Lung (tissue), 12 donors: ENCODE measurements around the gene PSME2. TPM values are rescaled to one million over a fixed set of nuclear protein-coding genes. Genes with fewer than 3 reads are reported as not detected.
A peak's percentile ranks its signal among the peaks of the same experiment; 100 is the strongest.

Experiments
- ATAC-seq: fragments of 200-7000 bp; cut with Tn5 transposase; one replicate; pipeline ENCODE4 v1.9.1; 2020; ENCODE audit warnings: moderate number of reproducible peaks; ENCODE audit not compliant: insufficient read depth, low FRiP score
- DNase-seq, 3 donors: peaks; one replicate each; pipeline ENCODE4 v3.0.0-alpha.2; 2013 to 2017
- H3K27ac ChIP-seq, 2 donors: one replicate each; pipeline ENCODE4 v1.5.1; 2013; ENCODE audit warnings: mild to moderate bottlenecking in 2 of 2, moderate library complexity in 2 of 2, control low read depth in 1 of 2, inconsistent platforms in 1 of 2, low read depth in 1 of 2, low read length in 1 of 2
- H3K27me3 ChIP-seq, 3 donors: one replicate each; pipeline ENCODE4 v1.5.1; 2013; ENCODE audit warnings: low read length in 2 of 3; ENCODE audit not compliant: control insufficient read depth in 3 of 3, insufficient read depth in 3 of 3
- H3K36me3 ChIP-seq, 4 donors: one replicate each; pipeline ENCODE4 v1.5.1; 2013; ENCODE audit warnings: low read length in 4 of 4, mild to moderate bottlenecking in 1 of 4, moderate library complexity in 1 of 4; ENCODE audit not compliant: control insufficient read depth in 4 of 4, insufficient read depth in 4 of 4
- H3K4me1 ChIP-seq, 5 donors: one replicate each; pipeline ENCODE4 v1.5.1; 2013; ENCODE audit warnings: low read length in 5 of 5, mild to moderate bottlenecking in 2 of 5, moderate library complexity in 1 of 5; ENCODE audit not compliant: control insufficient read depth in 5 of 5, insufficient read depth in 5 of 5
- H3K4me3 ChIP-seq: one replicate; pipeline ENCODE4 v1.5.1; 2013; ENCODE audit warnings: mild to moderate bottlenecking, control low read depth, moderate library complexity
- H3K9ac ChIP-seq, 2 donors: one replicate each; pipeline ENCODE4 v1.5.1; 2013; ENCODE audit warnings: low read length in 2 of 2, control low read depth in 1 of 2; ENCODE audit not compliant: insufficient read depth in 1 of 2
- H3K9me3 ChIP-seq, 4 donors: one replicate each; pipeline ENCODE4 v1.5.1; 2013; ENCODE audit warnings: low read length in 3 of 4, mild to moderate bottlenecking in 1 of 4, moderate library complexity in 1 of 4; ENCODE audit not compliant: control insufficient read depth in 4 of 4, insufficient read depth in 3 of 4
- WGBS, 2 donors: extraction: QIAGEN DNeasy Blood & Tissue Kit; methylation state at CpG; one replicate each; pipeline ENCODE4 v1.1.7; 2013; 5-methylcytosine and 5-hydroxymethylcytosine counted together
- polyA plus RNA-seq, 2 donors: library from polyadenylated mRNA; stranded (reverse); fragments of 200-250 nt; gene quantifications; one replicate each; pipeline ENCODE4 v1.2.1, GENCODE V29; 2013
- total RNA-seq, 2 donors: library from RNA; depleted of rRNA in 1 of 2; stranded (reverse); fragments of >200 nt in 1 of 2; gene quantifications; one replicate each; pipeline ENCODE4 v1.2.1, GENCODE V29; 2014 to 2021
- TF ChIP-seq, protein P1 (sequence below): IDR thresholded peaks from 2 replicates; pipeline ENCODE4 v1.5.1; 2012; ENCODE audit warnings: mild to moderate bottlenecking; ENCODE audit errors: control extremely low read depth, extremely low read depth
- donor health status: control.
- donor health status: control.
- donor health status: Bipolar disorder and iron deficiency.
- donor health status: healthy.
- donor health status: DM: yes; HTN: yes; CAD: no.

Gene PSME2
- total and polyA plus RNA-seq, 4 donors: 89.1 to 328 (median 230) TPM

DNA sequence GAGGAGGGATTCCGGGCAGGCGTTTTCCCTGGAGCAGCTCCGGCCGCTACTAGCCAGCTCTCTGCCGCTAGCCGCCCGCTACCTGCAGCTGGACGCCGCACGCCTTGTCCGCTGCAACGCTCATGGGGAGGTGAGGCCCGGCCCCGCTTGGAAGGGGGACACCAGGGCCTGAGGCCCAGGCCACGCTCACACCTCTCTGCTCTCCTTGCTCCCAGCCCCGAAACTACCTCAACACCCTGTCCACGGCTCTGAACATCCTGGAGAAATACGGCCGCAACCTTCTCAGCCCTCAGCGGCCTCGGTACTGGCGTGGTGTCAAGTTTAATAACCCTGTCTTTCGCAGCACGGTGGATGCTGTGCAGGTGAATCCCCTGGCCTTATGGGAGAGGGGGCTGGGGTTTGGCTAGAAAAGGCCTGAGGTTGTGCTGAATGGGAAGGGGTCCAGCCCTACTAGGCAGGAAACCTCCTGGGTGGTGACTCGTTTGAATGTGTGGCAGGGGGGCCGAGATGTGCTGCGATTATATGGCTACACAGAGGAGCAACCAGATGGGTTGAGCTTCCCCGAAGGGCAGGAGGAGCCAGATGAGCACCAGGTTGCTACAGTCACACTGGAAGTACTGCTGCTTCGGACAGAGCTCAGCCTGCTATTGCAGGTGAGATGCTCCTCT, 1.5 kb upstream of the PSME2 start:
- TF ChIP-seq, protein P1, sequence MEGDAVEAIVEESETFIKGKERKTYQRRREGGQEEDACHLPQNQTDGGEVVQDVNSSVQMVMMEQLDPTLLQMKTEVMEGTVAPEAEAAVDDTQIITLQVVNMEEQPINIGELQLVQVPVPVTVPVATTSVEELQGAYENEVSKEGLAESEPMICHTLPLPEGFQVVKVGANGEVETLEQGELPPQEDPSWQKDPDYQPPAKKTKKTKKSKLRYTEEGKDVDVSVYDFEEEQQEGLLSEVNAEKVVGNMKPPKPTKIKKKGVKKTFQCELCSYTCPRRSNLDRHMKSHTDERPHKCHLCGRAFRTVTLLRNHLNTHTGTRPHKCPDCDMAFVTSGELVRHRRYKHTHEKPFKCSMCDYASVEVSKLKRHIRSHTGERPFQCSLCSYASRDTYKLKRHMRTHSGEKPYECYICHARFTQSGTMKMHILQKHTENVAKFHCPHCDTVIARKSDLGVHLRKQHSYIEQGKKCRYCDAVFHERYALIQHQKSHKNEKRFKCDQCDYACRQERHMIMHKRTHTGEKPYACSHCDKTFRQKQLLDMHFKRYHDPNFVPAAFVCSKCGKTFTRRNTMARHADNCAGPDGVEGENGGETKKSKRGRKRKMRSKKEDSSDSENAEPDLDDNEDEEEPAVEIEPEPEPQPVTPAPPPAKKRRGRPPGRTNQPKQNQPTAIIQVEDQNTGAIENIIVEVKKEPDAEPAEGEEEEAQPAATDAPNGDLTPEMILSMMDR: no peak
- 6 to 9% methylated on average over 29 of the region's 29 CpGs for WGBS, 2 donors
- ATAC-seq: no peak
- no peak for DNase-seq
- no peaks in the 10 kb centered on the region for H3K27me3 ChIP-seq
- H3K4me1 ChIP-seq: peaks cover 8 to 20% (median 12%) of the 10 kb centered on the region in 5 donors
- H3K4me3 ChIP-seq: peak overlapping the region; percentile 94
- peaks cover 11 to 47% (median 36%) of the 10 kb centered on the region in 4 donors for H3K36me3 ChIP-seq
- H3K9ac ChIP-seq: peak overlapping the region in 1 of 2 donors; percentile 82
- H3K27ac ChIP-seq: peak overlapping the region; percentile 89 to 90
- no peaks in the 10 kb centered on the region for H3K9me3 ChIP-seq

- DNase-seq (peak; percentile 98 to 100 (median 99)), ATAC-seq (peak; percentile 94)
- Histone ChIP-seq H3K9ac (peak within 1 kb of the TSS in 1 of 2 donors; percentile 85), H3K27me3 (no peaks in the 10 kb centered on the region), H3K9me3 (no peaks in the 10 kb centered on the region), H3K4me3 (peak within 1 kb of the TSS; percentile 94), H3K27ac (peak within 1 kb of the TSS; percentile 89 to 93), H3K4me1 (peaks cover 8 to 22% (median 12%) of the 10 kb centered on the region in 5 donors), H3K36me3 (peaks cover 11 to 47% (median 36%) of the 10 kb centered on the region in 4 donors)
- TF ChIP-seq, protein P1: no peak
- 0 to 1% methylated on average over 50 to 57 of the region's 57 CpGs for whole genome bisulfite sequencing, 2 donors
These were observed 759 bp upstream of the PSME2 start, which contains the start of gene RNF31 for GRCh38 chr14:24146978-24147760. RNF31 (plus strand) TSS chr14:24147498; CDS start chr14:24147699, 201 bp downstream.

- peaks cover 8 to 26% (median 12%) of the 10 kb centered on the region in 5 donors for H3K4me1 ChIP-seq
- no peak for ATAC-seq
These were observed 539 bp downstream of the PSME2 start for GRCh38 chr14:24145690-24146452.

More at GRCh38 chr14:24145690-24146452, 539 bp downstream of the PSME2 start:
- peaks cover 5 to 34% (median 23%) of the 10 kb centered on the region in 4 donors for H3K36me3 ChIP-seq
- H3K9me3 ChIP-seq: no peaks in the 10 kb centered on the region
- H3K27me3 ChIP-seq: no peaks in the 10 kb centered on the region
- H3K4me3 ChIP-seq: peak overlapping the region; percentile 71
- TF ChIP-seq, protein P1: no peak
- 8 to 20% methylated on average over 9 of the region's 9 CpGs for WGBS, 2 donors
- DNase-seq: no peak
- peak overlapping the region in 1 of 2 donors; percentile 85 for H3K9ac ChIP-seq
- peak overlapping the region; percentile 79 to 91 for H3K27ac ChIP-seq
